Left ventricle myocardium superior (tissue), 1 donor: Measurements from ENCODE around the gene ARHGAP25. TPM values are rescaled to one million over a fixed set of nuclear protein-coding genes. Genes with fewer than 3 reads are reported as not detected.
"Not testable (repeated sequence)": the region's sequence is repeated elsewhere in the genome, so short reads cannot be mapped to it uniquely, and the experiment has no call there.

Experiments used
- ATAC-seq: fragments of 200-7000 bp; cut with Tn5 transposase; one replicate; pipeline ENCODE4 v1.9.1; 2020; ENCODE audit warnings: mild to moderate bottlenecking, moderate library complexity
- DNase-seq: peaks from one replicate; pipeline ENCODE4 v3.0.0-alpha.2; 2020
- intact Hi-C: fragments of 100-400 bp; cut with micrococcal nuclease; formaldehyde crosslinking; loops from one replicate; pipeline ENCODE4 v1.11.0; 2022
- total RNA-seq: library from RNA; stranded (reverse); fragmentation: NEBNext Ultra II Directional; extraction: Animal tissue kit (Norgen Biotek cat#: 25700); gene quantifications from one replicate; pipeline ENCODE4 v1.2.1, GENCODE V29; 2021
- donor health status: DM: no; HTN: yes; CAD: no; lungs with severe emphysema.

ARHGAP25 gene
- total RNA-seq, 1 donor from 2014 or later = 5.4 TPM

DNA sequence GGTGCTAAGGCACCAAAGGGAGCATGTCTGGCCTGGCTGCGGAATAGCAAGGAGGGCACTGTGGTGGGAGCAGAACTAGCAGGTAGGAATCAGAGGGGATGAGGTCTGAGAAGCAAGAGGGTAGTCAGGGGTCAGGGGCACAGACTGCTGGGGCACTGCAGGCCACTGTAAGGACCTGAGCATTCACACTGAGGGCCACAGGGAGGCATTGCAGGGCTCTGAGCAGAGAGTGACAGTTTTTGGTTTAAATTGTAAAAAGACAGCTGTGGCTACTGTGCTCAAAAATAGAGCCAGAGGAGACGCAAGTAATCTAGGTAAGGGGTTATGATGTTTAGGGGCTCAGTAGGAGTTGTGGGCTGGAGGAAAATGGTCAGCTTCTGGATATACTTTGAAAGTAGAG lies 41.5 kb downstream of the ARHGAP25 start:
- ATAC-seq (no peak), DNase-seq (no peak)
- intact Hi-C loops = loop anchor here (10.0 kb wide), 1 partner anchor 59 kb away; no protein-coding TSS in a partner anchor

- ATAC-seq (no peak), DNase-seq (no peak)
- intact Hi-C loops = loop anchor here (10.0 kb wide), 1 partner anchor 55 kb away; no protein-coding TSS in a partner anchor
Observed at GRCh38 chr2:68779595-68779994, 45.0 kb downstream of the ARHGAP25 start.

DNA sequence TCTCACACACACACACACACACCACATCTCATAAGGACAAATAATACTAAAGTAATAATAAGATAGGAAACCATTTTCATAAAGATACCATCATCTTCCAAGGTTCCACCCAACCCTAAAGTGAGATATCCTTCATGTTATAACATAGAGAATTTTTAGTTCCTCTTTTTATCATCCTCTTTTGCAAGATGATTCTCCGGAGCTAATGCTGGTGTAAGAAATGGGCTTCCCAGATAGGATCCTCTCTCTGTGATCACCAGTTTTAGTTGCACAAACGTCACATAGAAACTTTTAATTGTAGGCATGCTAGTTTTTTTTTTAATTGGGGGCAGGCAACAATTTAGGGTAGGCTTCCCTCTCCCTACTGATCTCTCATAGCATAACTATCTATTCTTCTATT lies 49.6 kb downstream of the ARHGAP25 start:
- intact Hi-C loops = no loop called here
- ATAC-seq (no peak), DNase-seq (no peak)

DNA sequence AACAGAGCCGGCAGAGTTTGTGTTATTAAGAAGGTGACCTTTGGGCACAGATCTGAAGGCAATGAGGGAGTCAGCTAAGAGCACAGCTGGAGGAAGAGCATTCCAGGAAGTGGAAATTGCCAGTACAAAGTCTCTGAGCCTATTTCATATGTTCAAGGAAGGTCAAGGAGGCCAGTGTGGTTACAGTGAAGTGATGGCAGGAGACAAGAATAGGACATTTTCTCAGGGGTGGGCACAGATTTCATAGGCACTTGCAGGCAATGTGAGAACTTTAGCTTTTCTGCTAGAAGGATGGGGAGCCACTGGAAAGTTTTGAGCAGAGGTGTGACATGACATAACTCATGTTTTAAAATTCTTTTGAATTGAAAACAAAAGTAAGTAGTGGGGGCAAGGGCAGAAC lies 50.3 kb downstream of the ARHGAP25 start:
- intact Hi-C loops = no loop called here
- DNase-seq (no peak), ATAC-seq (peak; percentile 52)

DNA sequence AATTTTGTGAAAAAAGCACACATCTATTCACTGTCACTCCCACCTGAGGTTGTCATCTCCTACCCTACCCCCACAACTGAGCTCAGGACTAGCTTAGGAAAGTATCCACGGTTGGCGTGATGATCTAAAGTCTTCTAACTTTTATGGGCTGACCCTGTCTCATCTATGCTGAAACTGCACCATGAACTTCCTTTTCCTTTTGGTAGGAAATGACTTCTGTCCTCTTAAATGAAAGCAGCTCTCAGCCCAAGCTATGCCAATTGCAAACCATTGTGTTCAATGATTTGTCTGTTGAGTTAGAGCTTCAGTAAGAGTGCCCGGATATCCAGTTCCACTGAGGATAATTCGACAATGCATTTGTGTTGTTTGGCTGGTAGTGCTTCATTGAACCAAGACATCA lies 52.7 kb downstream of the ARHGAP25 start:
- DNase-seq (no peak), ATAC-seq (no peak)
- intact Hi-C loops = no loop called here

DNA sequence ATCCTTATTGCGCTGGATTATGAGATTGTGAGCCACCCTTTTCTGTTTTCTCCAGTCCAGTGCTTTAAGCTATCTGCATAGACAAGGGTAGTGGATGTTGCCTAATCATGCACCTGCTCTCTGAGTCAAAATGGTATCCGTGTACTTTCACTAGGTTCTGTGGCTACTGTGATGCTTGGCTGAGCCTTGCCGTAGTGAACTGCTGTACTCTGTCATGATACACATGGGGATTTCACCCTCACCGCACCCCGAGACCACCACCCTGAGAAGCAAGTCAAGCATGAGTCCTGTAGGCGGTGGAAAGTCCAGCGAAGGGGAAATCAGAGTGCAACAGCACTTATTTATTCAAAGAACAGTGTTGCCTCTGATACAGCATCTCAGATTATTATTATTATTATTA lies 55.0 kb downstream of the ARHGAP25 start:
- intact Hi-C loops = no loop called here
- no peak for DNase-seq

GRCh38 chr2:68790600-68790999 lies 56.0 kb downstream of the ARHGAP25 start:
- intact Hi-C loops = no loop called here
- ATAC-seq (no peak), DNase-seq (no peak)

More for the DNA sequence above, 55.0 kb downstream of the ARHGAP25 start:
- ATAC-seq = no peak

DNA sequence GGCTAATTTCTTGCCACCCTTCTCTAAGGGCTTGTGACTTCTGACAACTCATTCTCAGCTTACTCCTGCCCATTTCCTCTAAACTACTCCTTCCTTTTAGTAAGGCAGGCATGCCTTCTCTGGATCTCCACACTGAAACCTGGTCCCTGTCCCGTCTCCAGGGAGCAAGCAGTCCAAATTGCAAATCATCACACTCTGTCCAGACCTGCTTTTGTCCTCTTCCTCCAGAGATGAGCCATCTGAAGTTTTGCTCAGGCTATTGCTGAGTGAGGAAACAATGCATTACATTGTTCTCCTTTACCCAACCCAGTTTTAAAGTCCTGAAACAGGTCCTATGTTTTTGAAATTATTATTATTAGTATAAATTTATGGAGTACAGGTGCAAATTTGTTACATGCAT lies 57.3 kb downstream of the ARHGAP25 start:
- ATAC-seq = no peak
- intact Hi-C loops = no loop called here
- DNase-seq = no peak

- DNase-seq (no peak), ATAC-seq (no peak)
- intact Hi-C loops = no loop called here
Observed at GRCh38 chr2:68792751-68793150, 58.1 kb downstream of the ARHGAP25 start.

DNA sequence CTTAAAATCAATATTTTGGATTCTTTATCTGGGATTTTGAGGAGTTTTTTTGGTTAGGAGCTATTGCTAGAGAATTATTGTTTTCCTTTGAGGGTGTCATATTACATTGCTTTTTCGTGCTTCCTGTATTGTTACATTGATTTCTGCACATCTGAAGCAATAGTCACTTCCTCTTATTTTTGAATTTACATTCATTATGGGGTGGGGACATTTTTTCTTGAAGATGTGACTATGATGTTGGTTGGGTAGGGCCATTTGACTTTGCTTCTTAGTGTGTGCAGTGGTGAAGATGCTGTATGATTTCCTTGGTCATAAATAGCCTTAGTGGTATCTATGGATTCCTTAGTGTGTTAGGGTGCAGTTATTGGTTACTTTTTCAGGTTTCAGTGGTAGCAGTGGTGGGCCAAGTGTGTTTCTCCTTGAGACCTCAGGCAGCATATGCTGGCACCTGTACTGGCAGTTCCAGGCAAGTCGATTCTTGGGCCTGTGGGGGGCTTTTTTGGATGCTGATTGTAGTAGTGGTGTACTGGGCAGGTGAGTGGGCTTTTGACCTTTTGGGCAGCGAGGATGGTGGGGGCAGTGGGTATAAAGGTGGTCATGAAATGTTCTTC lies 61.8 kb downstream of the ARHGAP25 start:
- ATAC-seq (no peak), DNase-seq (no peak)
- intact Hi-C loops = no loop called here

GRCh38 chr2:68798569-68798968 lies 64.0 kb downstream of the ARHGAP25 start:
- no peak for ATAC-seq
- DNase-seq = no peak
- intact Hi-C loops = no loop called here

- ATAC-seq (no peak), DNase-seq (no peak)
- intact Hi-C loops = no loop called here
Observed at GRCh38 chr2:68799140-68800026, 64.8 kb downstream of the ARHGAP25 start.

DNA sequence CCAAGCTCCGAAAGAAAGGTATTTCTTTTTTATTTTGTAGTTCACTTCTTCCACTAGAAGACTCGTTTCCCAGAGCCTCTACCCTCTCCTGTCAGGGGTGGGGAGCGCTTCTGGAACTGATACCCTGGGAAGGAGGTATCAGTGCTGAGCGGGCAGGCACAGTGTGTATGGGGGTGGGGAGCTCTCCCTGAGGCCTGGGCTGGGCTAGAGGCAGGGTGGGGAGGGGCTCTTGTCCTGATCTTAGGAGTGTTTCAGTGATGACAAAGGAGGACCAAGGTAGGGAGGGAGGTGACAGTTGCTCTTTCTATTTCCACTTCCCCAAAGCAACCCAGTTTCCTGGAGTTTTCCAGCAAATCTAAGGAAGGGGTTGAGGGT lies 65.4 kb downstream of the ARHGAP25 start:
- DNase-seq = no peak
- ATAC-seq = no peak
- intact Hi-C loops = no loop called here

GRCh38 chr2:68800517-68800916 lies 65.9 kb downstream of the ARHGAP25 start:
- DNase-seq = no peak
- ATAC-seq = no peak
- intact Hi-C loops = no loop called here

- DNase-seq, intact Hi-C loops, ATAC-seq: not testable (repeated sequence)
Observed at GRCh38 chr2:68802161-68802560, 67.5 kb downstream of the ARHGAP25 start.

DNA sequence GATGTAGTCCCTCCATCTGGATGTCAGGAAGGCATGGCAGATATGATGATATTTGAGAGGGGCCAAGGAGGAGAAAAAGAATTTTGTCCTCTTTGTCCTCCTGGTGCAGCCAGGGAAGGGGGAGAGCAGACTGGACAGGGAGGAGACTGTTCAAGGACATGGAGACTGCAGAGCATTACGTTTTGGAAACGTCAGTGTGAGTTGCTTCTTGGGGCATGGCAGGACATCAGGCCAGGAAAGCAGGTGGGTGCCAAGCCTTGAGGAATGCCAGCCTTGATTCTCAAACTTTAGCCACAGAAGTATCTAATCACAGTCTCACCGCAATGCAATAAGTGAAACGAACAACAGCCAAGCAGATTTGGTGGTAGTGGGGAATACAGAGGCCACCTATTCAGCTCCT lies 70.4 kb downstream of the ARHGAP25 start:
- intact Hi-C loops = no loop called here
- no peak for ATAC-seq
- DNase-seq = no peak

- intact Hi-C loops = no loop called here
- DNase-seq = no peak
- ATAC-seq = no peak
Observed at GRCh38 chr2:68806511-68807109, 72.0 kb downstream of the ARHGAP25 start.

DNA sequence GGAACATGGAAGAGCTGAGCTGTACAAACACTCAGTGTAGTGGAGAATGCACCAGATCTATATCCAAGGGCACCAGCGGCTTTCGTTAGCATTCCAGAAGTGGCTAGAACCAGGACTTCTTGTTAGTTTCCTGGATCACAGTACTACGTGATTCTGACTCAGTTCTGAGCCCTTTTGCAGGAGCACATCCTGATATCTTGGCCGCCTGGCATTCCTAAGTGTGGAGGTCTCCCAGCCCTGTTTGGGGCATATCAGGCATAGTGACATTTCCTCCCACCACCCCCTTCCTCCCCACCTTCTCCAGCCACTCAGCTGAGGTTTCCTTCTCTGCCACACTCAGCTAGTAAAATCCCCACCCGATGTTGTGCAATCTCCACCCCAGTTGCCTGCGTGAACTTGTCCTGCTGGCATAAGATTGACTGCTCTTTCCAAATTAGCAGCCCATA lies 73.2 kb downstream of the ARHGAP25 start:
- ATAC-seq = peak; percentile 48
- DNase-seq = no peak
- intact Hi-C loops = no loop called here

DNA sequence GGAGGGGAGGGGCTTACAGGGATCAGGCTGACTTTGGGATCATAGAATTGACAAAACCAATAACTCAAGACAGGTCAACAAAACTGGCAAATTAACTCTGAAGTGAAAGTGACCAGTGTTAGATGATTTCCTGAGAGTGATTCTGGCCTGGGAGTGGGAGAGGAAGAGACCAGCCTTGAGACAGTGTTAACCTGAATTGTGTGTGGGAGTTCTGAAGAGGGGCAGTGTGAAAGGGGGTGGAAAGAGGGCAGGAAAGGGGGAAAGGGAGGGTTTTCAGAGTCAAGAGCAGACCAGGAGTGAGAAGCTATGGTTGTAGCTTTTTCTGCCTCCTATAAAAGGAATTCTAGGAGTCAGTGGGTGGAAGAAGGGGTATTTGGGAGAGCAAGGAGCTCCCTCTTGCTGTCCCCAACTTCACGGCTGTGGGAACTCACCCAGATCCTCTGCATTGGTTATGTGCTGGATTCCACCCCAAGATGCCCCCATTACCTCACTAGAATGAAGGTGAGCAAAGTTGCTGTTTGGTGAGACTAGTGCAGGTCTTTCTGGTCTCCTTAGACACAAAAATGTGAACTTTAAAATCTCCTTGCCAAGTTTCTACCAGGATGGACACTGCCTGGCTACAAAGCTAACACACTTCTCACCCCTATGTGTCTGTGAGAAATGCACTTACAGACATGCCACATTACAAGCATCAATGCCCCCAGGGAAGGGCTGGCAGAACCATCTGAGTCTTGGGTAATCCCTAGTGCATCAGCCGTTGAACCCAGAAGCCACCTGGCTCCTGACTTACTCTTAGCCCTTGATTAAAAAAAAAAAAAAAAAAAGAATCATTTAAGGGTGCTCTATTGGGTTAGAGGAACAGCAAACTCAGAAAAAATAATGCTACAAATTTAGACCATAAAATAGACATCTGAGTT lies 75.0 kb downstream of the ARHGAP25 start:
- intact Hi-C loops = no loop called here
- ATAC-seq = no peak

More for the DNA sequence above, 75.0 kb downstream of the ARHGAP25 start:
- no peak for DNase-seq
